Activated CD4-positive, alpha-beta T cell treated with anti-CD3 and anti-CD28 coated beads, Interleukin-2, amount 50 U/mL, for 48 hours (primary cell): ENCODE data around the gene CHODL.

Experiments
- DNase-seq, 2 experiments: peaks; one replicate each; pipeline ENCODE4 v3.0.0-alpha.2; 2020

The CHODL gene

GRCh38 chr21:18294100-18294499, 49.5 kb downstream of the CHODL start:
- DNase-seq: no peak

GRCh38 chr21:18298228-18298627, 53.6 kb downstream of the CHODL start:
- DNase-seq: no peak
